Astrocyte of the spinal cord (primary cell): Measurements from ENCODE around the gene ZP1.

Experiments used
- DNase-seq: peaks from one replicate; pipeline ENCODE4 v3.0.0; 2011; ENCODE audit warnings: low read depth, low spot score
- H3K4me3 ChIP-seq: 2 replicates; pipeline ENCODE4 v1.5.1; 2011; ENCODE audit warnings: low read depth, mild to moderate bottlenecking, low read length, moderate library complexity
- in situ Hi-C: cut with HindIII; loops from 2 replicates; pipeline ENCODE4 v1.10.0; 2017; ENCODE audit warnings: low sequenced_read_pairs
- TF ChIP-seq, protein P1 (sequence below): IDR thresholded peaks from 2 replicates; pipeline ENCODE4 v1.5.1; 2012; ENCODE audit warnings: low read depth, mild to moderate bottlenecking, low read length, inconsistent platforms

The ZP1 gene

DNA sequence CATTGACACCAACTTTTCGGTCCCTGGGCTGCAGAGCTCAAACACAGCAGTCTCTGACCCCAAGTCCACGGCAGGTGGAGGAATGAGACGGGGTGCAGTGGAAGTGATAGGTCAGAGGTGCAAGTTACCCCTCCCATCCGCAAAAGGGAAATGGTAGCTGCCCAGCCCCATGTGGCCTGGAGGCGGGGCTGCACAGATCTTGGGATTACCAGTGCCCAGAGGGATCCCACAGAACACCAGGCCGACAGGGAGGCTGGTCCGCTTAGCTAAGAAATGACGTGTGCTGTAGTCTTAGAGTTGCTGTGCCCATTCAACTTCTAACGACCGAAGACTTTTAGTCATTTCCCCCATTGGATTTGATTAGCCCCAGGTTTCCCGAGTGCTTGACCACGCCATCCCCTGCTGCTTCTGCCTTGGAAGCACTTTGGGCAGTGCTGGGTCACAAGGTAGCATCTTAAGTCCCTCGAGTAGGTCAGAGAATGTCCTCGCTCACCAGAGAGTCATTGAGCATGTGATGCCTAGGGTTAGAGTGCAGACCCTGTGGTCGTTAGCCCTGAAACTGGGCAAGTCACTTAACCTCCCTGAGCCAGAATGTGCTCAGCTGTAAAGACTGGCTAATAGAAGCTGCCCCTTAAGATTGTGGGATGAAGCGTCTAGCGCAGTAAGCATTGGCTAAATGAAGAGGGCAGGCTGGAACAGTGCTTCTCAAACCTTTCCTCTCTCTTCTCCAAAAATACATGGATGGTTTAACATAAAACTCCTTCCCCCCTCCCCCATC, 15.8 kb upstream of the ZP1 start:
- H3K4me3 ChIP-seq: no peak overlapping the region
- TF ChIP-seq, protein P1, sequence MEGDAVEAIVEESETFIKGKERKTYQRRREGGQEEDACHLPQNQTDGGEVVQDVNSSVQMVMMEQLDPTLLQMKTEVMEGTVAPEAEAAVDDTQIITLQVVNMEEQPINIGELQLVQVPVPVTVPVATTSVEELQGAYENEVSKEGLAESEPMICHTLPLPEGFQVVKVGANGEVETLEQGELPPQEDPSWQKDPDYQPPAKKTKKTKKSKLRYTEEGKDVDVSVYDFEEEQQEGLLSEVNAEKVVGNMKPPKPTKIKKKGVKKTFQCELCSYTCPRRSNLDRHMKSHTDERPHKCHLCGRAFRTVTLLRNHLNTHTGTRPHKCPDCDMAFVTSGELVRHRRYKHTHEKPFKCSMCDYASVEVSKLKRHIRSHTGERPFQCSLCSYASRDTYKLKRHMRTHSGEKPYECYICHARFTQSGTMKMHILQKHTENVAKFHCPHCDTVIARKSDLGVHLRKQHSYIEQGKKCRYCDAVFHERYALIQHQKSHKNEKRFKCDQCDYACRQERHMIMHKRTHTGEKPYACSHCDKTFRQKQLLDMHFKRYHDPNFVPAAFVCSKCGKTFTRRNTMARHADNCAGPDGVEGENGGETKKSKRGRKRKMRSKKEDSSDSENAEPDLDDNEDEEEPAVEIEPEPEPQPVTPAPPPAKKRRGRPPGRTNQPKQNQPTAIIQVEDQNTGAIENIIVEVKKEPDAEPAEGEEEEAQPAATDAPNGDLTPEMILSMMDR: no peak
- in situ Hi-C loops: no loop called here
- no peak for DNase-seq

DNA sequence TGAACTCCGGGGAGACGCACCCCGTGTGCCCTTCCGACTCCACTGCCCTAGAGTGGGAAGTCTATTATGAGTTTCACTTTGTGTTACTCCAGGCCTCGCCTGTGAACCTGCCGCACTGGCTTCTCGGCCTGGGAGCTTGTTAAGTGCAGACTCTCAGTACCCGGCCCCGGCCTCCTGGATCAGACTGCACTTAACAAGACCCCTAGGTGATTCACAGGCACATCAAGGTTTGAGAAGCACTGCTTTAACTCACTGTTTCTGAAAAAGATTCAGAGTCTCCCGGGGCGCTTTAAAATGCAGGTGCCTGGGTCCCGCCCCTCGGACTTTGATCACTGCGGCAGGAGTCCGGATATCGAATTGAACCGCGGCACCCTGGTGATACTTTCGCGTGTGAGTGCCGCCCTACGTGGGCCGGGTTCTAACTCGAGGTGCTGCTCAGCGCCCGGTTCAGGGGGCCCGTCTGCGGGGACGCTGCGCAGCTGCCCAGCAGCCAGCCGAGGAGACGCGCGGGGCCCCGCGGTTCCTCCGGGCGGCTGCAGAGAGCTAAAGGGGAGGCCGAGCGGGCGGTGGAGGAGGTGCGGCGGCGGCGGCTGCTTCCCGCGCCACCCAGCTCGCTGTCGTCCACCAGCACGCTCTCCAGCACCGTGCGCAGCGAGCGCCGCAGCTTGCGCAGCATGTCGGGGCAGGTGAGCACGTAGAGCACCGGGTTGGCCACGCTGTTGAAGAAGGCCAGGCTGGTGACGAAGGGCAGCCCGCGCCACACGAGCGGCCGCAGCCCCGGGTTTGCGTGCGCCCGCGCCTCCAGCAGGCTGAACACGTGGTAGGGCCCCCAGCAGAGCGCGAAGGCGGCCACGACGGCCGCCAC, 15.0 kb upstream of the ZP1 start:
- TF ChIP-seq, protein P1: no peak
- in situ Hi-C loops: no loop called here
- no peak overlapping the region for H3K4me3 ChIP-seq
- no peak for DNase-seq

DNA sequence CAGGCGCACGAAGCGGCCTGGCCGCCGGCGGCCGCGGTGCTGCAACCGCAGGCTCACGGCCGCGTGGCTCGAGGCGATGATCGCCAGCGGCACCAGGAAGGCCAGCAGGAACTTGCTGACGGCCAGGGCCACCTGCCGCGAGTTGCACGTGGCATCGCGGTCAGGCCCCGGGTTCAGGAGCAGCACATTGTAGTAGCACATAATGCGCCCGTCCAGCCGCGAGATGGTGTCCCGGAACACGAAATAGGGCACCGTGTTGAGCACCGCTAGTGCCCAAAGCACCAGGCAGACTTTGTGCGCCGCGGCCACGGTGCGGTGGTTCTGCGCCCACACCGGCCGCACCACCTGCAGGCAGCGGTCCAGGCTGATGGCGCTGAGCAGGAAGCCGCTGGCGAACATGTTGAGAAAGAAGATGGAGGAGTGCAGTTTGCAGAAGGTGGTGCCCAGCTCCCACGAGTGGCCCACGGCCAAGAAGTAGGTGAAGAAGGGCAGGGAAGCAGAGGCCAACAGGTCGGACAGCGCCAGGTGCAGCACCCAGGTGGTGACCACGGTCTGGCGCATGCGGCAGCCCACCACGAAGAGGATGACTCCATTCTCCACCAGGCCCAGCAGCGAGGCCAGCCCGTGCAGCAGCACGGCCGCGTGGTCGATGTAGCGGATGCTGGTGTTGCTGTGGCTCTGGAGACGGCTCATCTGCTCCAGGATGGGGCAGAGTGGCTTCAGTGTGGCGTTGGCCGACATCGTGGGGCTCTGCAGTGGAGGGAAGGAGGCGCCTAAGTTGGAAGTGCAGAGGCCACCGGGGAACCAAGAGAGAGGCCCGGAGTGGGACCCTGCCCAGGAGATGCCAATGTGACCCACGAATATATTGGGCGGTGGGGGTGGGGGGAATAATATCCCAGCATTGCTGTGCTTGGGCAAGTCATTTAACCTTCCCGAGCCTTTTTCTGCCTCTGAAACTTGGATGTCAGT, 14.1 kb upstream of the ZP1 start:
- TF ChIP-seq, protein P1: no peak
- no peak overlapping the region for H3K4me3 ChIP-seq
- in situ Hi-C loops: no loop called here
- DNase-seq: no peak

DNA sequence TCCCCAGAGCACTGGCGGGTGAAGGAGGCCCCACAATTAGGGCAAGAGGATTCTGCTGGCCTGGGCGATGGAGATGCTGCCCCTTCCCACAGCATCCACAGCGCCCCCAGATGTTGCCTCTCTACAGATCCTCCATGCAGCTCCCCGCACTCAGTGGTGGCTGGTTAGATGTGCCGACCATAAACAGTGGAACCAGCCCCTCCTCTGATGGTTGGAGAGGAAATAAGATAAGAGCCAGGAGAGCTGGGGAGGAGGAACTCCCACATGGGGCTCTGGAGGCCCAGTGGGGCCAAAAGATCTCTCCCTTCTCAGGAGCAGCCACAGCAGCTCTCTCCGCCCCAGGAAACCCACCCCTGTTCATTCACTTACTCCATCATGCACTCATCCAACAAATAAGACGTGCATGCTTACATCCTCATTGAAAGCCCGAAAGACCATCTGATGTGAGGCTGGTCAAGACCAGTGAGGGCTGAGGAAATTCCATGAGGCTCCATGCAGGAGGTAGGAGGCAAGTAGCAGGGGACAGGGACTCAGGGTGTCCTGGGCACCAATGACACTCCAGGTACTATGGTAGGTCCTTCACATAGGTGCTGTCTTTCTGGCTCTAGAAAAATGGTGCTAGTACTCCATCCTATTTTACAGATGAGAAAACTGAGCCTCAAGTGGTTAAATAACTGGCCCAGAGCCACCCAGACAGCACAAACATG, 13.0 kb upstream of the ZP1 start:
- TF ChIP-seq, protein P1: no peak
- H3K4me3 ChIP-seq: no peak overlapping the region
- in situ Hi-C loops: no loop called here
- DNase-seq: no peak

DNA sequence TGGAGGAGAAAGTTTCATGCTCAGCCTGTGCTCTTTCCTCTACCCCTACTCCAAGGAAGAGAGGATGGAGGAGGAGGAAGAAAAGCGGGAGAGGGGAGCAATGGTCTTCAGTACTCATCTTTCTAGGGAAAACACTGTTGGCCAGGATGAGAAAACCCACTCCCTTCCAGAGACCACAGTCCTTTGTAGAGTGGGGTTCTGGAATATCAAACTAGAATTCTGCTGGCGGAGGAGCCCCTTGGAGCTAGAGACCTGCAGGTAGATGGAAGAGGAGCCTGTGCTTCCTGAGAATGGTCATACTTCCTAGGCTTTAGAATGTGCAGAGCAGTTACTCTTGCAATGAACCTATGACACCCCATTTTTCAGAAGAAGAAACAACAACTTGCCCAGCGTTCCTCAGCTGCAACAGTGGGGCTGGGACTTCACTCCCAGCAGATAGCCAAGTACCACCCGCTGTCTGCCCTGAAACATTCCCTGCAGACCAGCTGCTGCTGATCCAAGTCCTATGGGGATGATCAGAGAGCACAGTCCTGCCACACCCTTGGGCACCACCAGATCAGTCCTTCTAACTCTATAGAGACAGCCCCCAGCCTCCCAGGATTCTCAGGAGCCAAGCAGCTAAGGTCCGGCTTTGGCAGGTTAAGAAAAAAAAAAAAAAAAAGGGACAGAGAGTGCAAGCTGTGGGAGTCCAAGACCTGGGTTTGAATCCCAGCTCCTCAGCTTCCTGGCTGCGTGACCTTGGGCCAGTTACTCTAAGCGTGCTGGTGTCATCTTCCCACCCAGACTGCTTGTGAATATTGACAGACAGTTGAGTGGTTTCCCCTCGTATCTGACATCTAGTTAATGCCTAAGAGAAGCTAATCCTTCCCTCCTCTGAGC, 12.3 kb upstream of the ZP1 start:
- DNase-seq: no peak
- H3K4me3 ChIP-seq: no peak overlapping the region
- TF ChIP-seq, protein P1: no peak
- in situ Hi-C loops: no loop called here
